Ishikawa (cell line): Measurements from ENCODE around the gene METTL1.

Experiments used
- CEBPB ChIP-seq: IDR thresholded peaks from 2 replicates; pipeline ENCODE4 v1.6.1; 2012
- CREB1 ChIP-seq: IDR thresholded peaks from 2 replicates; pipeline ENCODE4 v1.6.1; 2012; ENCODE audit warnings: low read depth
- FOXM1 ChIP-seq: IDR thresholded peaks from 2 replicates; pipeline ENCODE4 v1.6.1; 2012; ENCODE audit warnings: low read depth, borderline replicate concordance
- RAD21 ChIP-seq: IDR thresholded peaks from 2 replicates; pipeline ENCODE4 v1.6.1; 2012; ENCODE audit warnings: low read depth
- TAF1 ChIP-seq: IDR thresholded peaks from 2 replicates; pipeline ENCODE4 v1.6.1; 2012; ENCODE audit warnings: low read depth, mild to moderate bottlenecking
- TCF12 ChIP-seq: IDR thresholded peaks from 2 replicates; pipeline ENCODE4 v1.6.1; 2012; ENCODE audit warnings: low read depth
- TEAD4 ChIP-seq: IDR thresholded peaks from 2 replicates; pipeline ENCODE4 v1.6.1; 2012
- ZBTB7A ChIP-seq: IDR thresholded peaks from 2 replicates; pipeline ENCODE4 v1.6.1; 2012; ENCODE audit warnings: low read depth
- TF ChIP-seq, protein P1 (sequence below): IDR thresholded peaks from 2 replicates; pipeline ENCODE4 v1.6.1; 2012
- TF ChIP-seq, protein P2 (sequence below): IDR thresholded peaks from 2 replicates; pipeline ENCODE4 v1.6.1; 2012
- TF ChIP-seq, protein P3 (sequence below): IDR thresholded peaks from 2 replicates; pipeline ENCODE4 v1.6.1; 2012; ENCODE audit warnings: low read depth, mild to moderate bottlenecking

DNA sequence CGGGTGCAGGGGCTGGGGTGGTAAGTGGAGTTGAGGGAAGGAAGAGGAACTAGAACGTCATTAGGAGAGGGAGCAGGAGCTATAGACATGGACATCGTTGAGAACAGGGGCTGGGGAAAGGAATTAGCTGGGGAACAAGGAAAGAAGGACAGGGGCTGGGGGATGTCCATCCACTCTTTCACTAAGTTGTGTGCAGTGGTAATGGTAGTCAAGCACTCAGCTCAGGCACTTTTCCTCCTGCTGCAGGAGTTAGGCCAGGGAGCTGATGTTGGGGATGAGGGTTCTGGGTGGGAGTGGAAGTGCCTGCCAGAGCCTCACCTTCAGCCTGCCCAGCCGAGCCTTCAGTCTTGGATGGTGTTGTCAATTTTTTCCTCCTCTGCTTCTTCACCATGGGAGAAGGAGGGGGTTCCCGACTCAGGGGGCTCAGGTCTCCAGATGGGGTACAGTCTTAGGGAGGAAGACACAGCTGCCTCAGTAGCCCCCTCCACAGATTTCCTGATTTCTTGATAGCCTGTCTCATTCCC is 42.5 kb downstream of the METTL1 start:
- TF ChIP-seq RAD21, result no peak
- TF ChIP-seq ZBTB7A, result no peak
- TF ChIP-seq, protein P1, sequence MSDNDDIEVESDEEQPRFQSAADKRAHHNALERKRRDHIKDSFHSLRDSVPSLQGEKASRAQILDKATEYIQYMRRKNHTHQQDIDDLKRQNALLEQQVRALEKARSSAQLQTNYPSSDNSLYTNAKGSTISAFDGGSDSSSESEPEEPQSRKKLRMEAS, result no peak
- no peak for TF ChIP-seq TCF12
- no peak for TF ChIP-seq TEAD4
- no peak for TF ChIP-seq TAF1
- TF ChIP-seq, protein P2, sequence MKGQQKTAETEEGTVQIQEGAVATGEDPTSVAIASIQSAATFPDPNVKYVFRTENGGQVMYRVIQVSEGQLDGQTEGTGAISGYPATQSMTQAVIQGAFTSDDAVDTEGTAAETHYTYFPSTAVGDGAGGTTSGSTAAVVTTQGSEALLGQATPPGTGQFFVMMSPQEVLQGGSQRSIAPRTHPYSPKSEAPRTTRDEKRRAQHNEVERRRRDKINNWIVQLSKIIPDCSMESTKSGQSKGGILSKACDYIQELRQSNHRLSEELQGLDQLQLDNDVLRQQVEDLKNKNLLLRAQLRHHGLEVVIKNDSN, result no peak
- no peak for TF ChIP-seq CEBPB
- TF ChIP-seq, protein P3, sequence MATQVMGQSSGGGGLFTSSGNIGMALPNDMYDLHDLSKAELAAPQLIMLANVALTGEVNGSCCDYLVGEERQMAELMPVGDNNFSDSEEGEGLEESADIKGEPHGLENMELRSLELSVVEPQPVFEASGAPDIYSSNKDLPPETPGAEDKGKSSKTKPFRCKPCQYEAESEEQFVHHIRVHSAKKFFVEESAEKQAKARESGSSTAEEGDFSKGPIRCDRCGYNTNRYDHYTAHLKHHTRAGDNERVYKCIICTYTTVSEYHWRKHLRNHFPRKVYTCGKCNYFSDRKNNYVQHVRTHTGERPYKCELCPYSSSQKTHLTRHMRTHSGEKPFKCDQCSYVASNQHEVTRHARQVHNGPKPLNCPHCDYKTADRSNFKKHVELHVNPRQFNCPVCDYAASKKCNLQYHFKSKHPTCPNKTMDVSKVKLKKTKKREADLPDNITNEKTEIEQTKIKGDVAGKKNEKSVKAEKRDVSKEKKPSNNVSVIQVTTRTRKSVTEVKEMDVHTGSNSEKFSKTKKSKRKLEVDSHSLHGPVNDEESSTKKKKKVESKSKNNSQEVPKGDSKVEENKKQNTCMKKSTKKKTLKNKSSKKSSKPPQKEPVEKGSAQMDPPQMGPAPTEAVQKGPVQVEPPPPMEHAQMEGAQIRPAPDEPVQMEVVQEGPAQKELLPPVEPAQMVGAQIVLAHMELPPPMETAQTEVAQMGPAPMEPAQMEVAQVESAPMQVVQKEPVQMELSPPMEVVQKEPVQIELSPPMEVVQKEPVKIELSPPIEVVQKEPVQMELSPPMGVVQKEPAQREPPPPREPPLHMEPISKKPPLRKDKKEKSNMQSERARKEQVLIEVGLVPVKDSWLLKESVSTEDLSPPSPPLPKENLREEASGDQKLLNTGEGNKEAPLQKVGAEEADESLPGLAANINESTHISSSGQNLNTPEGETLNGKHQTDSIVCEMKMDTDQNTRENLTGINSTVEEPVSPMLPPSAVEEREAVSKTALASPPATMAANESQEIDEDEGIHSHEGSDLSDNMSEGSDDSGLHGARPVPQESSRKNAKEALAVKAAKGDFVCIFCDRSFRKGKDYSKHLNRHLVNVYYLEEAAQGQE, result no peak
- no peak for TF ChIP-seq FOXM1
- TF ChIP-seq CREB1, result no peak
